NT2/D1 (cell line): ENCODE measurements around the gene RLF.

Source experiments
- YY1 ChIP-seq: IDR thresholded peaks from 2 replicates; pipeline ENCODE4 v1.6.1; 2011; ENCODE audit not compliant: insufficient read length, insufficient read depth
- ZNF274 ChIP-seq: IDR thresholded peaks from 2 replicates; pipeline ENCODE4 v1.6.1; 2011; ENCODE audit warnings: mild to moderate bottlenecking, low read depth, low read length

- TF ChIP-seq YY1 (no peak), ZNF274 (no peak)
These were observed 9.8 kb downstream of the RLF start for GRCh38 chr1:40171036-40171435.
